ENCODE measurements around the gene ABHD18. TPM values are rescaled to one million over a fixed set of nuclear protein-coding genes. Genes with fewer than 3 reads are reported as not detected.
"Not testable (repeated sequence)": the region's sequence is repeated elsewhere in the genome, so short reads cannot be mapped to it uniquely, and the experiment has no call there.

Gene ABHD18
- polyA plus RNA-seq, 3 donors = 6.1 to 9.5 (median 6.4) TPM

DNA sequence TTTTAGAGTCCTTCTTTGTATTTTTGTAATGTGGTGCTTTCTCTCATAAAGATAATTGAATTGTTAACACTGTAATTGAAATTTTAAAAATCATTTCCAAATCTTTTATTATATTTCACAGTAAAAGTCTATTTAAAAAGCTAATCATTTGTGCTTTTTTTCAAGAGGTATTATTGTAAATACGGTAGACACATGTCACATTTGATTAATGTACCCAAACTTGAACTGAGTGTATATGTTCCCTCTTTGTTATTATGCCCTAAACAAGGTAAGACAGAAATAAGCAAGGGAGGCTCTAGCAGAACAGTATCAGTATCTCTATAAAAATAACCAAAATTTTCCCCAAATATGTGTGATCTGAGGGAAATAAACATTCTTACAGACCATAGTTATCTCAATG, 74.4 kb downstream of the ABHD18 start:
- Histone ChIP-seq H3K36me3 (replicated peaks in 1 of 2; ENCODE audit: control insufficient read depth in 1 of 2, insufficient read depth in 2 of 2, low read length in 2 of 2) (peaks cover 0 to 4% of the 10 kb centered on the region in 2 donors), H2AFZ (ENCODE audit: insufficient read depth, low read depth, low read length, poor library complexity, severe bottlenecking) (no peak overlapping the region), H3K27me3 (ENCODE audit: control insufficient read depth in 2 of 2, insufficient read depth in 2 of 2, low read length in 2 of 2) (no peaks in the 10 kb centered on the region), H4K20me1 (ENCODE audit: insufficient read depth, low read length) (no peaks in the 10 kb centered on the region), H3K4me1 (ENCODE audit: control insufficient read depth in 1 of 2, insufficient read depth in 2 of 2, low read length in 2 of 2) (no peaks in the 10 kb centered on the region), H3K4me2 (replicated peaks; ENCODE audit: extremely low read depth, low read length, poor library complexity, severe bottlenecking) (no peak overlapping the region), H3K79me2 (ENCODE audit: insufficient read depth, low read length) (no peaks in the 10 kb centered on the region), H3K27ac (ENCODE audit: low read depth in 1 of 2, low read length in 2 of 2) (no peak overlapping the region), H3K4me3 (replicated peaks in 1 of 3; ENCODE audit: low read depth in 2 of 3, low read length in 3 of 3) (no peak overlapping the region), H3K9me3 (replicated peaks in 1 of 2; ENCODE audit: control insufficient read depth in 1 of 2, insufficient read depth in 1 of 2, low read length in 2 of 2) (no peaks in the 10 kb centered on the region), H3K9ac (ENCODE audit: insufficient read depth, low read length, poor library complexity, severe bottlenecking) (no peak overlapping the region)
- no peaks in the 10 kb centered on the region for H3K4me1 Mint-ChIP-seq
- WGBS (ENCODE audit: insufficient coverage) = no CpG with 5 or more reads among the region's 1 CpG
- no peak overlapping the region for H3K4me3 Mint-ChIP-seq
- H3K9me3 Mint-ChIP-seq = no peaks in the 10 kb centered on the region
- no peak for TF ChIP-seq CTCF (IDR thresholded peaks at IDR 0.05)
- no peak overlapping the region for H3K27ac Mint-ChIP-seq
- no peaks in the 10 kb centered on the region for H3K27me3 Mint-ChIP-seq (ENCODE audit: low read depth in 3 of 3)
- H3K36me3 Mint-ChIP-seq = peaks cover 6 to 12% of the 10 kb centered on the region in 2 donors
- intact Hi-C loops (cut with micrococcal nuclease) = no loop called here
- no peak for DNase-seq

DNA sequence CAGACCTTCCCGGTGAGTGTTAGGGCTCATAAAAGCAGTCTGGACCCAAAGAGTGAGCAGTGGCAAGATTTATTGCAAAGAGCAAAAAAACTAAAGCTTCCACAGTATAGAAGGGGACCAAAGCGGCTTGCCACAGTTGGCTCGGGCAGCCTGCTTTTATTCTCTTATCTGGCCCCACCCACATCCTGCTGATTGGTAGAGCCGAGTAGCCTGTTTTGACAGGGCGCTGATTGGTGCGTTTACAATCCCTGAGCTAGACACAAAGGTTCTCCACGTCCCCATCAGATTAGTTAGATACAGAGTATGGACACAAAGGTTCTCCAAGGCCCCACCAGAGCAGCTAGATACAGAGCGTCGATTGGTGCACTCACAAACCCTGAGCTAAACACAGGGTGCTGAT, 81.8 kb downstream of the ABHD18 start:
- H3K27ac ChIP-seq (ENCODE audit: low read depth in 1 of 2, low read length in 2 of 2); H3K4me3 ChIP-seq (replicated peaks in 1 of 3; ENCODE audit: low read depth in 2 of 3, low read length in 3 of 3); H3K4me1 ChIP-seq (ENCODE audit: control insufficient read depth in 1 of 2, insufficient read depth in 2 of 2, low read length in 2 of 2); intact Hi-C loops (cut with micrococcal nuclease); H3K4me1 Mint-ChIP-seq; H3K79me2 ChIP-seq (ENCODE audit: insufficient read depth, low read length); H3K36me3 Mint-ChIP-seq; DNase-seq; H2AFZ ChIP-seq (ENCODE audit: insufficient read depth, low read depth, low read length, poor library complexity, severe bottlenecking); H3K9ac ChIP-seq (ENCODE audit: insufficient read depth, low read length, poor library complexity, severe bottlenecking); H3K4me3 Mint-ChIP-seq; H3K27me3 Mint-ChIP-seq (ENCODE audit: low read depth in 3 of 3); H3K4me2 ChIP-seq (replicated peaks; ENCODE audit: extremely low read depth, low read length, poor library complexity, severe bottlenecking); H4K20me1 ChIP-seq (ENCODE audit: insufficient read depth, low read length); H3K27me3 ChIP-seq (ENCODE audit: control insufficient read depth in 2 of 2, insufficient read depth in 2 of 2, low read length in 2 of 2); H3K36me3 ChIP-seq (replicated peaks in 1 of 2; ENCODE audit: control insufficient read depth in 1 of 2, insufficient read depth in 2 of 2, low read length in 2 of 2); H3K9me3 ChIP-seq (replicated peaks in 1 of 2; ENCODE audit: control insufficient read depth in 1 of 2, insufficient read depth in 1 of 2, low read length in 2 of 2); H3K27ac Mint-ChIP-seq: not testable (repeated sequence)
- no CpG with 5 or more reads among the region's 9 CpGs for WGBS (ENCODE audit: insufficient coverage)
- H3K9me3 Mint-ChIP-seq = peaks cover 0 to 12% (median 4%) of the 10 kb centered on the region in 7 donors

- H3K79me2 ChIP-seq (ENCODE audit: insufficient read depth, low read length); H3K4me1 ChIP-seq (ENCODE audit: control insufficient read depth in 1 of 2, insufficient read depth in 2 of 2, low read length in 2 of 2); H3K27me3 Mint-ChIP-seq (ENCODE audit: low read depth in 3 of 3); H3K27ac ChIP-seq (ENCODE audit: low read depth in 1 of 2, low read length in 2 of 2); H4K20me1 ChIP-seq (ENCODE audit: insufficient read depth, low read length); H3K27me3 ChIP-seq (ENCODE audit: control insufficient read depth in 2 of 2, insufficient read depth in 2 of 2, low read length in 2 of 2); H3K36me3 Mint-ChIP-seq; H3K9ac ChIP-seq (ENCODE audit: insufficient read depth, low read length, poor library complexity, severe bottlenecking); H3K4me2 ChIP-seq (replicated peaks; ENCODE audit: extremely low read depth, low read length, poor library complexity, severe bottlenecking); H3K4me3 ChIP-seq (replicated peaks in 1 of 3; ENCODE audit: low read depth in 2 of 3, low read length in 3 of 3); H3K36me3 ChIP-seq (replicated peaks in 1 of 2; ENCODE audit: control insufficient read depth in 1 of 2, insufficient read depth in 2 of 2, low read length in 2 of 2); H3K9me3 ChIP-seq (replicated peaks in 1 of 2; ENCODE audit: control insufficient read depth in 1 of 2, insufficient read depth in 1 of 2, low read length in 2 of 2); DNase-seq; H2AFZ ChIP-seq (ENCODE audit: insufficient read depth, low read depth, low read length, poor library complexity, severe bottlenecking); intact Hi-C loops (cut with micrococcal nuclease); H3K4me3 Mint-ChIP-seq; H3K4me1 Mint-ChIP-seq; H3K27ac Mint-ChIP-seq: not testable (repeated sequence)
- peaks cover 0 to 12% (median 4%) of the 10 kb centered on the region in 7 donors for H3K9me3 Mint-ChIP-seq
- WGBS (ENCODE audit: insufficient coverage) = 98% methylated on average over 18 of the region's 34 CpGs
These were observed 82.3 kb downstream of the ABHD18 start for GRCh38 chr4:128047514-128047913.

- not testable (repeated sequence) for H3K4me3 Mint-ChIP-seq; H3K4me2 ChIP-seq (replicated peaks; ENCODE audit: extremely low read depth, low read length, poor library complexity, severe bottlenecking); H3K9ac ChIP-seq (ENCODE audit: insufficient read depth, low read length, poor library complexity, severe bottlenecking); DNase-seq; H3K9me3 Mint-ChIP-seq; H3K27me3 ChIP-seq (ENCODE audit: control insufficient read depth in 2 of 2, insufficient read depth in 2 of 2, low read length in 2 of 2); H3K36me3 ChIP-seq (replicated peaks in 1 of 2; ENCODE audit: control insufficient read depth in 1 of 2, insufficient read depth in 2 of 2, low read length in 2 of 2); H4K20me1 ChIP-seq (ENCODE audit: insufficient read depth, low read length); H3K4me1 Mint-ChIP-seq; H3K9me3 ChIP-seq (replicated peaks in 1 of 2; ENCODE audit: control insufficient read depth in 1 of 2, insufficient read depth in 1 of 2, low read length in 2 of 2); H2AFZ ChIP-seq (ENCODE audit: insufficient read depth, low read depth, low read length, poor library complexity, severe bottlenecking); H3K27ac Mint-ChIP-seq; H3K79me2 ChIP-seq (ENCODE audit: insufficient read depth, low read length); H3K4me3 ChIP-seq (replicated peaks in 1 of 3; ENCODE audit: low read depth in 2 of 3, low read length in 3 of 3); H3K4me1 ChIP-seq (ENCODE audit: control insufficient read depth in 1 of 2, insufficient read depth in 2 of 2, low read length in 2 of 2); H3K36me3 Mint-ChIP-seq; H3K27me3 Mint-ChIP-seq (ENCODE audit: low read depth in 3 of 3); H3K27ac ChIP-seq (ENCODE audit: low read depth in 1 of 2, low read length in 2 of 2)
- WGBS (ENCODE audit: insufficient coverage) = no CpG with 5 or more reads among the region's 10 CpGs
- intact Hi-C loops (cut with micrococcal nuclease) = loop anchor here in 1 of 2 donors (10.0 kb wide), 1 partner anchor 166 kb away; the partner anchor contains the start of gene PLK4
These were observed 86.0 kb downstream of the ABHD18 start for GRCh38 chr4:128051229-128051628.

Data from CD14-positive monocyte (primary cell).